CD14-positive monocyte (primary cell): ENCODE data around the gene GNAS-AS1. TPM values are rescaled to one million over a fixed set of nuclear protein-coding genes. Genes with fewer than 3 reads are reported as not detected.

Experiments used
- DNase-seq, 3 donors: peaks; one replicate each; pipeline ENCODE4 v3.0.0-alpha.2; 2011 to 2022
- H2AFZ ChIP-seq: 2 replicates; pipeline ENCODE4 v1.6.0; 2012; ENCODE audit warnings: mild to moderate bottlenecking, low read depth, low read length, inconsistent platforms; ENCODE audit not compliant: insufficient read depth, poor library complexity, severe bottlenecking
- H3K27ac ChIP-seq, 2 donors: 1 replicate in 1 of 2; 2 replicates in 1 of 2; pipeline ENCODE4 v1.5.1; 2012 to 2013; ENCODE audit warnings: low read length in 2 of 2, control low read depth in 1 of 2, inconsistent platforms in 1 of 2, low read depth in 1 of 2, mild to moderate bottlenecking in 1 of 2
- H3K27me3 ChIP-seq, 2 donors: one replicate each; pipeline versions ENCODE4 v1.6.0 to v1.6.1; 2011 to 2013; ENCODE audit warnings: low read length in 2 of 2; ENCODE audit not compliant: control insufficient read depth in 2 of 2, insufficient read depth in 2 of 2
- H3K36me3 ChIP-seq, 2 donors: replicated peaks in 1 of 2; 1 replicate in 1 of 2; 2 replicates in 1 of 2; pipeline versions ENCODE4 v1.5.1 to v1.6.1; 2012 to 2013; ENCODE audit warnings: low read length in 2 of 2, control low read depth in 1 of 2, inconsistent platforms in 1 of 2, mild to moderate bottlenecking in 1 of 2; ENCODE audit not compliant: insufficient read depth in 2 of 2, control insufficient read depth in 1 of 2
- H3K4me1 ChIP-seq, 2 donors: 1 replicate in 1 of 2; 2 replicates in 1 of 2; pipeline versions ENCODE4 v1.5.1 to v1.6.1; 2012 to 2013; ENCODE audit warnings: low read length in 2 of 2, control low read depth in 1 of 2, inconsistent platforms in 1 of 2, mild to moderate bottlenecking in 1 of 2, moderate library complexity in 1 of 2; ENCODE audit not compliant: insufficient read depth in 2 of 2, control insufficient read depth in 1 of 2
- H3K4me2 ChIP-seq: replicated peaks from 2 replicates; pipeline ENCODE3; 2012; ENCODE audit warnings: low read length, moderate library complexity, mild to moderate bottlenecking; ENCODE audit not compliant: poor library complexity, severe bottlenecking; ENCODE audit errors: extremely low read depth
- H3K4me3 ChIP-seq, 3 experiments: fragments of 200-600 bp in 1 of 3; sonication (generic) in 1 of 3; replicated peaks in 1 of 3; 1 replicate in 2 of 3; 2 replicates in 1 of 3; pipeline ENCODE4 v1.5.1; 2011 to 2013; ENCODE audit warnings: low read length in 3 of 3, mild to moderate bottlenecking in 3 of 3, control low read depth in 2 of 3, low read depth in 2 of 3, inconsistent platforms in 1 of 3, moderate library complexity in 1 of 3
- H3K79me2 ChIP-seq: 2 replicates; pipeline ENCODE4 v1.6.0; 2012; ENCODE audit warnings: mild to moderate bottlenecking, control low read depth, inconsistent platforms, low read length, moderate library complexity; ENCODE audit not compliant: insufficient read depth
- H3K9ac ChIP-seq: 2 replicates; pipeline ENCODE4 v1.6.0; 2017; ENCODE audit warnings: low read length, mild to moderate bottlenecking; ENCODE audit not compliant: insufficient read depth, poor library complexity, severe bottlenecking
- H3K9me3 ChIP-seq, 2 donors: replicated peaks in 1 of 2; 1 replicate in 1 of 2; 2 replicates in 1 of 2; pipeline versions ENCODE4 v1.5.1 to v1.6.1; 2012 to 2013; ENCODE audit warnings: low read length in 2 of 2, control low read depth in 1 of 2; ENCODE audit not compliant: control insufficient read depth in 1 of 2, insufficient read depth in 1 of 2
- H4K20me1 ChIP-seq: 2 replicates; pipeline ENCODE4 v1.6.0; 2012; ENCODE audit warnings: mild to moderate bottlenecking, low read length, control low read depth, moderate library complexity; ENCODE audit not compliant: insufficient read depth
- H3K27ac Mint-ChIP-seq, 7 donors: one replicate each; pipeline ENCODE4 v1.8.0; 2020; ENCODE audit warnings: mild to moderate bottlenecking in 7 of 7, mixed read lengths in 7 of 7, moderate library complexity in 6 of 7, inconsistent platforms in 2 of 7
- H3K27me3 Mint-ChIP-seq, 3 donors: one replicate each; pipeline ENCODE4 v1.8.0; 2021 to 2022; ENCODE audit warnings: low read depth in 3 of 3, mild to moderate bottlenecking in 3 of 3, mixed read lengths in 3 of 3, moderate library complexity in 3 of 3, inconsistent platforms in 1 of 3
- H3K36me3 Mint-ChIP-seq, 2 donors: one replicate each; pipeline ENCODE4 v1.8.0; 2020; ENCODE audit warnings: mixed read lengths in 2 of 2, inconsistent platforms in 1 of 2, mild to moderate bottlenecking in 1 of 2
- H3K4me1 Mint-ChIP-seq: one replicate; pipeline ENCODE4 v1.8.0; 2020; ENCODE audit warnings: mild to moderate bottlenecking, mixed read lengths
- H3K4me3 Mint-ChIP-seq, 2 donors: one replicate each; pipeline ENCODE4 v1.8.0; 2020; ENCODE audit warnings: mild to moderate bottlenecking in 2 of 2, mixed read lengths in 2 of 2, moderate library complexity in 1 of 2
- H3K9me3 Mint-ChIP-seq, 7 donors: one replicate each; pipeline ENCODE4 v1.8.0; 2020 to 2022; ENCODE audit warnings: mixed read lengths in 7 of 7, mild to moderate bottlenecking in 6 of 7, moderate library complexity in 6 of 7, inconsistent platforms in 2 of 7
- WGBS: methylation state at CpG from one replicate; pipeline ENCODE4 v1.1.5; 2013; ENCODE audit warnings: missing lambda C conversion rate; ENCODE audit not compliant: insufficient coverage; 5-methylcytosine and 5-hydroxymethylcytosine counted together
- intact Hi-C, 2 donors: fragments of 100-400 bp; cut with micrococcal nuclease; formaldehyde crosslinking; loops; one replicate each; pipeline versions ENCODE4 v1.15.0 to v1.15.1; 2023
- polyA plus RNA-seq, 3 donors: library from polyadenylated mRNA; depleted of rRNA in 1 of 3; unstranded in 2 of 3; stranded (reverse) in 1 of 3; fragments of 300-500 nt in 2 of 3; fragments of >200 nt in 1 of 3; fragmentation: Illumina TruSeq in 2 of 3; gene quantifications; 1 replicate in 2 of 3; 2 replicates in 1 of 3; pipeline ENCODE4 v1.2.3, GENCODE V29; 2012 to 2021
- TF ChIP-seq, protein P1 (sequence below): fragments of 200-600 bp; IDR thresholded peaks from one replicate; pipeline ENCODE4 v1.8.0; 2022; ENCODE audit warnings: antibody characterized with exemption, mild to moderate bottlenecking

GNAS-AS1 gene
- polyA plus RNA-seq, 3 donors = not detected

DNA sequence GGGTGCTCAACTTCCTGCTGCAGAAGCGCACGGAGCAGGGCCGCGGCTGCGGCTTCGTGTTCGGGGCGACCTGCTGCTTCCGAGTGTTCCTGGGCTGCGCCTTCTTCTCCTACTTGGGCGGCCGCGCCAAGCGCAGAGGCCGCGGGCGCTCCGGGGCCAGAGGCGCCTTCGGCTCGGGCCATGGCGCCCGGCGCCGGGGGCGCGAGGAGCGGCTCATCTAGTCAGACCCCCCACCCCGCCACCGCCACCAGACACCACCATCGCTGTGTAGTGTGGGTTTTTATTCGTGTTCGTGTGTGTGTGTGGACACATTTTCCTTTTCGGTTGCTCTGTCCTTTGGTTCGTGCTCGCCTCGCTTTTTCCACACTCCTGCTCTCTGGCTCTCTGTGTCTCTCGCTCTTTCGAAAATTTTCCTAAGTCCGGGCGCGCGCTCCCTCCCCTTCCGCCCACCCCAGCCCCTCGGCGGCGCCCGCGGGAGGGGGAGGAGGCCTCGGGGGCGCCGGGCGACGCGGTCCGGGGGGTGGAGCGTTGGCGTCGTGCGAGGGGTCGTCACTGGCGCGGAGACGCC lies 39.9 kb upstream of the GNAS-AS1 start:
- H3K4me3 ChIP-seq = peak overlapping the region; percentile 60 to 94 (median 88)
- H2AFZ ChIP-seq = peak overlapping the region; percentile 83
- H3K36me3 Mint-ChIP-seq = no peaks in the 10 kb centered on the region
- 0% methylated on average over 20 of the region's 64 CpGs for WGBS
- no peaks in the 10 kb centered on the region for H3K27me3 ChIP-seq
- peaks cover 0 to under 1% of the 10 kb centered on the region in 2 donors for H3K36me3 ChIP-seq
- H3K27ac Mint-ChIP-seq = peak overlapping the region; percentile 74 to 95 (median 88)
- intact Hi-C loops = loop anchor here (5.0 to 10.0 kb wide), 5 partner anchors 92 to 236 kb away; partner anchors contain the start of genes ATP5F1E (in 2 of the 2), NELFCD (in 2 of the 2), CTSZ (in 1 of the 2) and STX16 (in 1 of the 2)
- peak overlapping the region; percentile 70 for H3K9ac ChIP-seq
- TF ChIP-seq, protein P1, sequence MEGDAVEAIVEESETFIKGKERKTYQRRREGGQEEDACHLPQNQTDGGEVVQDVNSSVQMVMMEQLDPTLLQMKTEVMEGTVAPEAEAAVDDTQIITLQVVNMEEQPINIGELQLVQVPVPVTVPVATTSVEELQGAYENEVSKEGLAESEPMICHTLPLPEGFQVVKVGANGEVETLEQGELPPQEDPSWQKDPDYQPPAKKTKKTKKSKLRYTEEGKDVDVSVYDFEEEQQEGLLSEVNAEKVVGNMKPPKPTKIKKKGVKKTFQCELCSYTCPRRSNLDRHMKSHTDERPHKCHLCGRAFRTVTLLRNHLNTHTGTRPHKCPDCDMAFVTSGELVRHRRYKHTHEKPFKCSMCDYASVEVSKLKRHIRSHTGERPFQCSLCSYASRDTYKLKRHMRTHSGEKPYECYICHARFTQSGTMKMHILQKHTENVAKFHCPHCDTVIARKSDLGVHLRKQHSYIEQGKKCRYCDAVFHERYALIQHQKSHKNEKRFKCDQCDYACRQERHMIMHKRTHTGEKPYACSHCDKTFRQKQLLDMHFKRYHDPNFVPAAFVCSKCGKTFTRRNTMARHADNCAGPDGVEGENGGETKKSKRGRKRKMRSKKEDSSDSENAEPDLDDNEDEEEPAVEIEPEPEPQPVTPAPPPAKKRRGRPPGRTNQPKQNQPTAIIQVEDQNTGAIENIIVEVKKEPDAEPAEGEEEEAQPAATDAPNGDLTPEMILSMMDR = no peak
- peak; percentile 34 to 51 (median 37) for DNase-seq
- peaks cover 31 to 47% of the 10 kb centered on the region in 2 donors for H3K4me1 ChIP-seq
- peak overlapping the region; percentile 60 to 78 for H3K27ac ChIP-seq
- H4K20me1 ChIP-seq = peaks cover 32% of the 10 kb centered on the region
- H3K4me3 Mint-ChIP-seq = peak overlapping the region; percentile 91 to 96
- H3K9me3 Mint-ChIP-seq = no peaks in the 10 kb centered on the region
- peaks cover 0 to 7% (median 3%) of the 10 kb centered on the region in 3 donors for H3K27me3 Mint-ChIP-seq
- peak overlapping the region; percentile 89 for H3K4me2 ChIP-seq
- H3K9me3 ChIP-seq = no peaks in the 10 kb centered on the region
- peaks cover 41% of the 10 kb centered on the region for H3K79me2 ChIP-seq
- H3K4me1 Mint-ChIP-seq = peaks cover 33% of the 10 kb centered on the region

DNA sequence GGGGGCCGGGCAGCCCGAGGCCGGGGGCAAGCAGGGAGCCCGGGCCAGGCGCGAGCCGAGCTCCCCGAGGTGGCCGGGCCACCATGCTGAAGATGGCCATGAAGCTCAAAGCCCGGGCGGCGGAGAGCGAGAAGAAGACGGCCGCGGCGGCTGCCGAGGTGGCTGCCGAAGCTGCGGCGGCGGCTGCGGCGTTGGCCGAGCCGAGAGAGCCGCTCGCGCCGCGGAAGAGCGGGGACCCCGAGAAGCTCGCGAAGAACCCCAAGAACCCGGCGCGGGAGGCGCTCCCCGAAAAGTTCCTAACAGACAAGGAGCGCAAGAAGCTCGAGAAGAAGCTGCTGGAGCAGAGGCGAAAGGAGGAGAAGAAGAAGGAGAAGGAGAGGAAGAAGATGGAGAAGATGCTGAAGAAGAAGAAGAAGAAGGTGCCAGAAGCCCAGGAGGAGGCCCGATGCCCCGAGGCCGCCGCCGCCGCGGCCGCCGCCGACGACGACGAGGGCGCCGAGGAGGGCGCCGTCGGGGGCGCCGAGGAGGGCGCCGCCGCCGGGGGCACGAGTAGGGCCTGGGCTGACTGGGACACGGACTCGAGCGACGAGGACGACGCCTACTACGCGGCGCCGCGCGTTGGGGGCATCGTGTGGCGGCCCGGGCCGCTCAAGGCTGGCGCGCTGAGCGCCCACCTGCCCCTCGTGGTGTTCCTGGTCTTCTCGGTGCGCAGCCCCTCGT lies 39.3 kb upstream of the GNAS-AS1 start:
- Histone ChIP-seq H3K36me3 (no peaks in the 10 kb centered on the region), H3K79me2 (peaks cover 35% of the 10 kb centered on the region), H3K4me2 (peak overlapping the region; percentile 89), H4K20me1 (peaks cover 26% of the 10 kb centered on the region), H3K9me3 (no peaks in the 10 kb centered on the region), H3K4me3 (peak overlapping the region; percentile 60 to 94 (median 88)), H2AFZ (peak overlapping the region; percentile 83), H3K27ac (peak overlapping the region in 1 of 2 donors; percentile 78), H3K9ac (peak overlapping the region; percentile 70), H3K27me3 (no peaks in the 10 kb centered on the region), H3K4me1 (peaks cover 24 to 41% of the 10 kb centered on the region in 2 donors)
- intact Hi-C loops = loop anchor here (5.0 to 10.0 kb wide), 6 partner anchors 92 to 235 kb away; partner anchors contain the start of genes ATP5F1E (in 2 of the 2), CTSZ (in 2 of the 2), NELFCD (in 2 of the 2) and STX16 (in 1 of the 2)
- Mint-ChIP-seq H3K27ac (peak overlapping the region in 6 of 7 donors; percentile 75 to 89 (median 84)), H3K36me3 (no peaks in the 10 kb centered on the region), H3K4me1 (peaks cover 26% of the 10 kb centered on the region), H3K27me3 (peaks cover 0 to 7% (median 3%) of the 10 kb centered on the region in 3 donors), H3K4me3 (peak overlapping the region; percentile 92 to 96), H3K9me3 (no peaks in the 10 kb centered on the region)
- TF ChIP-seq, protein P1 = no peak
- no peak for DNase-seq
- WGBS = 33% methylated on average over 83 of the region's 91 CpGs
